ENCODE results near the gene DCST2.

Gene DCST2

GRCh38 chr1:154972213-154972516 lies 61.4 kb downstream of the DCST2 start:
- peak overlapping the region; percentile 94 for H3K27ac ChIP-seq
- no peak for TF ChIP-seq CTCF (conservative IDR thresholded peaks at IDR 0.05)

- H3K27ac ChIP-seq, result peak overlapping the region; percentile 94; the same call in 1 of the 2 replicates
- no peak for TF ChIP-seq CTCF (conservative IDR thresholded peaks at IDR 0.05)
These were observed 62.1 kb downstream of the DCST2 start for GRCh38 chr1:154971341-154971998.

- H3K27ac ChIP-seq, result peak within 1 kb of the TSS; percentile 94; the same call in 1 of the 2 replicates
These were observed 62.8 kb downstream of the DCST2 start, which contains the start of gene SHC1 for GRCh38 chr1:154970631-154971340. Gene SHC1 (minus strand): TSS chr1:154970747. CDS start chr1:154970526, 221 bp downstream.

GRCh38 chr1:154969860-154970452 lies 63.6 kb downstream of the DCST2 start:
- H3K27ac ChIP-seq, result peak overlapping the region; percentile 94; the same call in 1 of the 2 replicates
- TF ChIP-seq CTCF (conservative IDR thresholded peaks at IDR 0.05), result no peak

More at GRCh38 chr1:154970631-154971340, 62.8 kb downstream of the DCST2 start, which contains the start of gene SHC1:
- no peak for TF ChIP-seq CTCF (conservative IDR thresholded peaks at IDR 0.05)

- TF ChIP-seq CTCF (conservative IDR thresholded peaks at IDR 0.05), result no peak
- no peak overlapping the region; the same call in 1 of the 2 replicates for H3K27ac ChIP-seq
These were observed 64.3 kb downstream of the DCST2 start for GRCh38 chr1:154969246-154969645.

GRCh38 chr1:154968731-154969130 lies 64.8 kb downstream of the DCST2 start:
- H3K27ac ChIP-seq, result peak overlapping the region; percentile 20; the same call in 1 of the 2 replicates
- TF ChIP-seq CTCF (conservative IDR thresholded peaks at IDR 0.05), result no peak

All from VCaP (cell line).